ENCODE data around the gene NEK10.

- TF ChIP-seq, protein P1, sequence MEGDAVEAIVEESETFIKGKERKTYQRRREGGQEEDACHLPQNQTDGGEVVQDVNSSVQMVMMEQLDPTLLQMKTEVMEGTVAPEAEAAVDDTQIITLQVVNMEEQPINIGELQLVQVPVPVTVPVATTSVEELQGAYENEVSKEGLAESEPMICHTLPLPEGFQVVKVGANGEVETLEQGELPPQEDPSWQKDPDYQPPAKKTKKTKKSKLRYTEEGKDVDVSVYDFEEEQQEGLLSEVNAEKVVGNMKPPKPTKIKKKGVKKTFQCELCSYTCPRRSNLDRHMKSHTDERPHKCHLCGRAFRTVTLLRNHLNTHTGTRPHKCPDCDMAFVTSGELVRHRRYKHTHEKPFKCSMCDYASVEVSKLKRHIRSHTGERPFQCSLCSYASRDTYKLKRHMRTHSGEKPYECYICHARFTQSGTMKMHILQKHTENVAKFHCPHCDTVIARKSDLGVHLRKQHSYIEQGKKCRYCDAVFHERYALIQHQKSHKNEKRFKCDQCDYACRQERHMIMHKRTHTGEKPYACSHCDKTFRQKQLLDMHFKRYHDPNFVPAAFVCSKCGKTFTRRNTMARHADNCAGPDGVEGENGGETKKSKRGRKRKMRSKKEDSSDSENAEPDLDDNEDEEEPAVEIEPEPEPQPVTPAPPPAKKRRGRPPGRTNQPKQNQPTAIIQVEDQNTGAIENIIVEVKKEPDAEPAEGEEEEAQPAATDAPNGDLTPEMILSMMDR (IDR thresholded peaks at IDR 0.05; ENCODE audit: extremely low read depth in 1 of 2, insufficient read depth in 1 of 2, low read depth in 1 of 2, low read length in 2 of 2): no peak
- TF ChIP-seq POLR2AphosphoS5 (IDR thresholded peaks at IDR 0.05; ENCODE audit: insufficient read depth, low read depth, low read length) (no peak), EZH2 (IDR thresholded peaks at IDR 0.05; ENCODE audit: borderline replicate concordance, low read depth, low read length, severe bottlenecking) (no peak), POLR2A (IDR thresholded peaks at IDR 0.05; ENCODE audit: low read depth, low read length) (no peak), GATA2 (IDR thresholded peaks at IDR 0.05; ENCODE audit: insufficient read depth, insufficient read length, low read depth, low read length) (no peak), MYC (IDR thresholded peaks at IDR 0.05; ENCODE audit: low read depth, low read length) (no peak)
Measured at GRCh38 chr3:27141668-27142067, 227.5 kb downstream of the NEK10 start.
